Spleen (tissue), 11 donors: Measurements from ENCODE around the gene VWCE. TPM values are rescaled to one million over a fixed set of nuclear protein-coding genes. Genes with fewer than 3 reads are reported as not detected.

Experiments
- DNase-seq: peaks from one replicate; pipeline ENCODE4 v3.0.0-alpha.2; 2020
- H3K27ac ChIP-seq, 8 donors: fragments of 200-600 bp; sonication (generic) in 7 of 8; 1 replicate in 4 of 8; 2 replicates in 4 of 8; pipeline versions ENCODE4 v1.5.0 to v1.8.0; 2016 to 2021; ENCODE audit warnings: inconsistent platforms in 4 of 8, mild to moderate bottlenecking in 4 of 8, moderate library complexity in 1 of 8
- H3K27me3 ChIP-seq, 7 donors: fragments of 200-600 bp; sonication (generic) in 6 of 7; replicated peaks in 1 of 7; 1 replicate in 4 of 7; 2 replicates in 3 of 7; pipeline versions ENCODE4 v1.5.0 to v1.8.0; 2016 to 2021; ENCODE audit warnings: inconsistent platforms in 3 of 7, mild to moderate bottlenecking in 1 of 7
- H3K36me3 ChIP-seq, 6 donors: fragments of 200-600 bp; sonication (generic) in 5 of 6; 1 replicate in 4 of 6; 2 replicates in 2 of 6; pipeline versions ENCODE4 v1.5.0 to v1.8.0; 2016 to 2021; ENCODE audit warnings: inconsistent platforms in 2 of 6
- H3K4me1 ChIP-seq, 6 donors: fragments of 200-600 bp; sonication (generic) in 5 of 6; 1 replicate in 3 of 6; 2 replicates in 3 of 6; pipeline versions ENCODE4 v1.5.0 to v1.8.0; 2016 to 2021; ENCODE audit warnings: inconsistent platforms in 3 of 6
- H3K4me3 ChIP-seq, 8 donors: fragments of 200-600 bp; sonication (generic) in 7 of 8; 1 replicate in 4 of 8; 2 replicates in 4 of 8; pipeline versions ENCODE4 v1.5.0 to v1.8.0; 2016 to 2021; ENCODE audit warnings: inconsistent platforms in 4 of 8, mild to moderate bottlenecking in 4 of 8, moderate library complexity in 2 of 8
- H3K9me3 ChIP-seq, 8 donors: fragments of 200-600 bp; sonication (generic) in 7 of 8; 1 replicate in 4 of 8; 2 replicates in 4 of 8; pipeline versions ENCODE4 v1.5.0 to v1.8.0; 2016 to 2021; ENCODE audit warnings: inconsistent platforms in 4 of 8
- POLR2A ChIP-seq, 3 donors: fragments of 450-650 bp; IDR thresholded peaks; one replicate each; pipeline ENCODE4 v1.5.1; 2017; ENCODE audit warnings: antibody characterized with exemption in 3 of 3, mild to moderate bottlenecking in 1 of 3
- POLR2AphosphoS5 ChIP-seq, 3 donors: sonication (generic); formaldehyde crosslinking; IDR thresholded peaks; one replicate each; pipeline ENCODE4 v1.5.1; 2017; ENCODE audit warnings: antibody characterized with exemption in 3 of 3
- WGBS, 5 donors: extraction: QIAGEN DNeasy Blood & Tissue Kit in 3 of 5; methylation state at CpG; one replicate each; pipeline versions ENCODE4 v1.1.5 to v1.1.7; 2013 to 2018; 5-methylcytosine and 5-hydroxymethylcytosine counted together
- intact Hi-C: fragments of 100-400 bp; cut with DNase I; formaldehyde crosslinking; loops from one replicate; pipeline ENCODE4 v1.15.0; 2023; ENCODE audit warnings: low total_unique reads
- polyA plus RNA-seq, 3 donors: library from polyadenylated mRNA; stranded (reverse); fragments of 200-250 nt; gene quantifications; one replicate each; pipeline ENCODE4 v1.2.1, GENCODE V29; 2013
- total RNA-seq, 7 donors: library from RNA; depleted of rRNA in 3 of 7; stranded (reverse); fragments of >200 nt in 3 of 7; fragmentation: NEBNext Ultra II Directional in 4 of 7; extraction: Animal tissue kit (Norgen Biotek cat#: 25700) in 4 of 7; gene quantifications; one replicate each; pipeline versions ENCODE4 v1.1.0 to v1.2.1, GENCODE V29; 2016 to 2021
- TF ChIP-seq, protein P1 (sequence below), 11 experiments: fragments of 200-600 bp in 7 of 11; fragments of 450-650 bp in 4 of 11; sonication (generic) in 4 of 11; IDR thresholded peaks in 8 of 11; conservative IDR thresholded peaks in 3 of 11; 1 replicate in 7 of 11; 2 replicates in 4 of 11; pipeline versions ENCODE4 v1.4.0 to v1.8.0; 2016 to 2021; ENCODE audit warnings: antibody characterized with exemption in 11 of 11, inconsistent platforms in 4 of 11, mild to moderate bottlenecking in 1 of 11
- donor health status: healthy with polysubstance abuse.
- donor health status: DM: no; HTN: no; CAD: no; lungs with moderate emphysema.
- donor health status: DM: no; HTN: no; CAD: no.
- donor health status: Bipolar disorder and iron deficiency.
- donor health status: healthy.
- donor health status: DM: no; HTN: no; CAD: no.
- donor health status: DM: yes; HTN: yes; CAD: no.

VWCE gene
- total and polyA plus RNA-seq, 10 donors: 0.23 to 3.2 (median 1.2) TPM

DNA sequence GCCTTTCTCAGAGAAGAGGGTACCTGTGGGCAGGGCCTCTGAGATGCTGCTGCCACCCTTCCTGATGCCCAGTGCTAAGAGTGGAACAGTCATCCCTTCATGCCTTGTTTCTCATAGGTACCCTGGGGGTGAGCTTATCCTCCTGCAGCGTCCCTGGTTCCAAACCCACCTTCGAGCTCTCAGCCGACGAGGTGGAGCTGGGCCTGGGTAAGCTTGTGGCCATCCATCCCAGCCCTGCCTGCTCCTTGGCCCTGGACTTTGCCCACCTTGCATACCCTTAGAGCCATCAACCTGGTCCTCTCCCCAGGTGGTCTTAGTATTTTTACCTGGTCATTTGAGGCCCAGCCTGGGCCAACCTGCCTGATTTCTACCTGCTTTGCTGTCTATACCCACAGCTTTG lies 46.6 kb upstream of the VWCE start:
- no peak overlapping the region for H3K4me3 ChIP-seq
- WGBS, 5 donors: 95 to 100% (median 97%) methylated on average over 4 of the region's 4 CpGs
- peaks cover 11 to 40% (median 27%) of the 10 kb centered on the region in 6 donors for H3K4me1 ChIP-seq
- DNase-seq: no peak
- intact Hi-C loops: no loop called here
- H3K27ac ChIP-seq: no peak overlapping the region
- H3K27me3 ChIP-seq: no peaks in the 10 kb centered on the region
- no peaks in the 10 kb centered on the region for H3K9me3 ChIP-seq
- peaks cover 0 to 83% (median 0%) of the 10 kb centered on the region in 6 donors for H3K36me3 ChIP-seq
- TF ChIP-seq POLR2AphosphoS5 (IDR thresholded peaks at IDR 0.05) (no peak), POLR2A (IDR thresholded peaks at IDR 0.05) (no peak)
- TF ChIP-seq, protein P1, sequence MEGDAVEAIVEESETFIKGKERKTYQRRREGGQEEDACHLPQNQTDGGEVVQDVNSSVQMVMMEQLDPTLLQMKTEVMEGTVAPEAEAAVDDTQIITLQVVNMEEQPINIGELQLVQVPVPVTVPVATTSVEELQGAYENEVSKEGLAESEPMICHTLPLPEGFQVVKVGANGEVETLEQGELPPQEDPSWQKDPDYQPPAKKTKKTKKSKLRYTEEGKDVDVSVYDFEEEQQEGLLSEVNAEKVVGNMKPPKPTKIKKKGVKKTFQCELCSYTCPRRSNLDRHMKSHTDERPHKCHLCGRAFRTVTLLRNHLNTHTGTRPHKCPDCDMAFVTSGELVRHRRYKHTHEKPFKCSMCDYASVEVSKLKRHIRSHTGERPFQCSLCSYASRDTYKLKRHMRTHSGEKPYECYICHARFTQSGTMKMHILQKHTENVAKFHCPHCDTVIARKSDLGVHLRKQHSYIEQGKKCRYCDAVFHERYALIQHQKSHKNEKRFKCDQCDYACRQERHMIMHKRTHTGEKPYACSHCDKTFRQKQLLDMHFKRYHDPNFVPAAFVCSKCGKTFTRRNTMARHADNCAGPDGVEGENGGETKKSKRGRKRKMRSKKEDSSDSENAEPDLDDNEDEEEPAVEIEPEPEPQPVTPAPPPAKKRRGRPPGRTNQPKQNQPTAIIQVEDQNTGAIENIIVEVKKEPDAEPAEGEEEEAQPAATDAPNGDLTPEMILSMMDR (IDR thresholded peaks at IDR 0.05 in 8 of 11, conservative IDR thresholded peaks at IDR 0.05 in 3 of 11): no peak

DNA sequence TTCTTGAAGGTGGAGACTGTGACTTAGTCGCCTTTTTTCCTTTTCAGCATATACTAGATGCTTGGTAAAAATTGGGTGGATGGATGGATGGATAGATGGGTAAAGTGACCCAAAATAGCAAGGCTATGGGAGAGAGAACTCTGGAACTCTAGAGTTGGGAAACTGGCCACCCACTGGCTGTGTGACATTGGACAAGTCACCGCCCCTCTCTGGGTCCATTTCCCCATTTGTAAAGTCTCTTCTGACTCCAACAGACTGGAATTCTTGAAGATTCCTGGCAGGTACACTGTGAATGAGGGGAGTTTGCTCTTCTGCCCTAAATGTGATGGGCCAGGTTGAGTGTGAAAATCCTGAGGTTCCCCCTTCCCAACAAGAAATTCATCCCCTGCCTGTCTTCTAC lies 45.9 kb upstream of the VWCE start:
- DNase-seq: no peak
- no peak for TF ChIP-seq POLR2AphosphoS5 (IDR thresholded peaks at IDR 0.05)
- TF ChIP-seq, protein P1 (IDR thresholded peaks at IDR 0.05 in 8 of 11, conservative IDR thresholded peaks at IDR 0.05 in 3 of 11): no peak
- TF ChIP-seq POLR2A (IDR thresholded peaks at IDR 0.05): no peak
- intact Hi-C loops: no loop called here
- Histone ChIP-seq H3K4me3 (no peak overlapping the region), H3K4me1 (peaks cover 18 to 40% (median 28%) of the 10 kb centered on the region in 6 donors), H3K36me3 (peaks cover 0 to 75% (median 0%) of the 10 kb centered on the region in 6 donors), H3K27ac (no peak overlapping the region), H3K9me3 (no peaks in the 10 kb centered on the region), H3K27me3 (no peaks in the 10 kb centered on the region)
- 86 to 98% (median 95%) methylated on average over 2 of the region's 2 CpGs for WGBS, 5 donors

DNA sequence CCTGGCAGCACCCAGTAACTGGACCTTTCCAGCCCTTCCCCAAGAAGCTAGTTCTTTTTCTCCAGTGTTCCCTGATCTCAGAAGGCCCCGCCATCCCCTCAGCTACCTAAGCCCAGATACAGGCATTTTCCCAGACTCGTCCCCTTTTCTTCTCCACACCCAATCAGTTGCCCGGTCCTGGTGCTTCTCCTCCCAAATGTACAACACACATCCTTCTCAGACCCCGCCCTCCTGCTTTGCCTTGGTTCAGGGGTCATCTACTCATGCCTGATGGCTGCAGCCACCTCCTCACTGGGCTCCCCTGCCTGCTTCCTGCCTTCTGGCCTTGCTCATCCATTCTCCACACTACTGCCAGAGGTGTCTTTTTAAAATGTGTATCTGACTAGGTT lies 44.4 kb upstream of the VWCE start:
- Histone ChIP-seq H3K27me3 (no peaks in the 10 kb centered on the region), H3K4me1 (peaks cover 11 to 37% (median 25%) of the 10 kb centered on the region in 6 donors), H3K9me3 (no peaks in the 10 kb centered on the region), H3K27ac (no peak overlapping the region), H3K4me3 (no peak overlapping the region), H3K36me3 (peaks cover 0 to 61% (median 0%) of the 10 kb centered on the region in 6 donors)
- DNase-seq: no peak
- WGBS, 5 donors: 89 to 95% (median 91%) methylated on average over 4 of the region's 4 CpGs
- intact Hi-C loops: loop anchor here (10.0 kb wide), 1 partner anchor 85 kb away; the partner anchor contains the start of gene CPSF7
- TF ChIP-seq POLR2A (IDR thresholded peaks at IDR 0.05) (no peak), POLR2AphosphoS5 (IDR thresholded peaks at IDR 0.05) (no peak)
- TF ChIP-seq, protein P1 (IDR thresholded peaks at IDR 0.05 in 8 of 11, conservative IDR thresholded peaks at IDR 0.05 in 3 of 11): no peak

DNA sequence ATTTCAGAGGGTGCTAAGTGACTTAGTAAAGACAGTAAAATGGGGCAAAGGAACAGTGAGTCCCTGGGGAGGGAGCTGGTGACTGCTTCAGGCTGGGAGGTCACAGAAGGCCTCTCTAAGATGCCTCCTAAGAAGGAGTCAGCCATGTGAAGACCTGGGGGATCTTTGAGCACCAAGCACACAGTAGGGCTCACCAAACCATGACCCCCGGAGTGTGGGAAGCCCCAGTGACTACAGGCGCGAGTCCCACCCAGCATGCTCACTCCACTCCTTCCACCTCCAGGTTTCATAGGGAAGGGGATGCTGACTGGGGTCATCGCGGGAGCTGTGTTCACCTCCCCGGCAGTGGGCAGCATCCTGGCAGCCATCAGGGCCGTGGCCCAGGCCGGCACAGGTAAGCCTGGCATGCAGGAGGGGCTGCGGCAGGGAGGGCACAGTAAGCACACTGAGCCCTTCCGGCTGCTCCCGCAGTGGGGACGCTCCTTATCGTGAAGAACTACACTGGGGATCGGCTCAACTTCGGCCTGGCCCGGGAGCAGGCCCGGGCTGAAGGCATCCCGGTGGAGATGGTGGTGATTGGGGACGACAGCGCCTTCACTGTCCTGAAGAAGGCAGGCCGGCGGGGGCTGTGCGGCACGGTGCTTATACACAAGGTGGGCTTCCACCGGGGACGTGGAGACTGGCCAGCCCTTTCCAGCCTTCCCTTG lies 43.8 kb upstream of the VWCE start:
- 91 to 96% (median 93%) methylated on average over 22 to 26 of the region's 26 CpGs for WGBS, 5 donors
- H3K4me1 ChIP-seq: peaks cover 11 to 41% (median 26%) of the 10 kb centered on the region in 6 donors
- DNase-seq: peak; percentile 62
- no peaks in the 10 kb centered on the region for H3K27me3 ChIP-seq
- no peak for TF ChIP-seq POLR2A (IDR thresholded peaks at IDR 0.05)
- TF ChIP-seq POLR2AphosphoS5 (IDR thresholded peaks at IDR 0.05): peak in 1 of 3 donors; percentile 12
- H3K4me3 ChIP-seq: no peak overlapping the region
- peaks cover 0 to 56% (median 0%) of the 10 kb centered on the region in 6 donors for H3K36me3 ChIP-seq
- intact Hi-C loops: loop anchor here (10.0 kb wide), 1 partner anchor 86 kb away; the partner anchor contains the start of gene CPSF7
- H3K9me3 ChIP-seq: no peaks in the 10 kb centered on the region
- H3K27ac ChIP-seq: no peak overlapping the region
